ENCODE measurements around the gene SETDB2.

The SETDB2 gene

GRCh38 chr13:49453465-49453864 lies 9.4 kb downstream of the SETDB2 start:
- H3K4me3 ChIP-seq (ENCODE audit: low read depth in 1 of 2, low read length in 2 of 2) = no peak overlapping the region
- H3K9me3 ChIP-seq (ENCODE audit: low read length) = no peaks in the 10 kb centered on the region

GRCh38 chr13:49454388-49455006 lies 10.4 kb downstream of the SETDB2 start:
- Histone ChIP-seq H3K4me3 (ENCODE audit: low read depth in 1 of 2, low read length in 2 of 2) (no peak overlapping the region), H3K9ac (ENCODE audit: low read length) (no peak overlapping the region), H3K27ac (ENCODE audit: low read depth, low read length) (no peak overlapping the region)

More at GRCh38 chr13:49453465-49453864, 9.4 kb downstream of the SETDB2 start:
- Histone ChIP-seq H3K36me3 (ENCODE audit: insufficient read depth, low read length) (no peaks in the 10 kb centered on the region), H3K4me1 (ENCODE audit: insufficient read depth, low read length) (no peaks in the 10 kb centered on the region), H3K27me3 (ENCODE audit: control insufficient read depth in 1 of 2, insufficient read depth in 2 of 2, low read length in 2 of 2) (no peaks in the 10 kb centered on the region), H3K27ac (ENCODE audit: low read depth, low read length) (no peak overlapping the region), H3K9ac (ENCODE audit: low read length) (no peak overlapping the region)

GRCh38 chr13:49455007-49455398 lies 10.9 kb downstream of the SETDB2 start:
- H3K9ac ChIP-seq (ENCODE audit: low read length) = no peak overlapping the region
- H3K27ac ChIP-seq (ENCODE audit: low read depth, low read length) = no peak overlapping the region

More at GRCh38 chr13:49454388-49455006, 10.4 kb downstream of the SETDB2 start:
- no peaks in the 10 kb centered on the region for H3K4me1 ChIP-seq (ENCODE audit: insufficient read depth, low read length)
- H3K27me3 ChIP-seq (ENCODE audit: control insufficient read depth in 1 of 2, insufficient read depth in 2 of 2, low read length in 2 of 2) = no peaks in the 10 kb centered on the region
- H3K9me3 ChIP-seq (ENCODE audit: low read length) = no peaks in the 10 kb centered on the region
- no peaks in the 10 kb centered on the region for H3K36me3 ChIP-seq (ENCODE audit: insufficient read depth, low read length)

GRCh38 chr13:49456156-49456555 lies 12.1 kb downstream of the SETDB2 start:
- Histone ChIP-seq H3K9me3 (ENCODE audit: low read length) (no peaks in the 10 kb centered on the region), H3K9ac (ENCODE audit: low read length) (no peak overlapping the region), H3K27ac (ENCODE audit: low read depth, low read length) (no peak overlapping the region), H3K27me3 (ENCODE audit: control insufficient read depth in 1 of 2, insufficient read depth in 2 of 2, low read length in 2 of 2) (no peaks in the 10 kb centered on the region), H3K36me3 (ENCODE audit: insufficient read depth, low read length) (peaks cover 5% of the 10 kb centered on the region), H3K4me3 (ENCODE audit: low read depth in 1 of 2, low read length in 2 of 2) (no peak overlapping the region), H3K4me1 (ENCODE audit: insufficient read depth, low read length) (no peaks in the 10 kb centered on the region)

More at GRCh38 chr13:49455007-49455398, 10.9 kb downstream of the SETDB2 start:
- Histone ChIP-seq H3K36me3 (ENCODE audit: insufficient read depth, low read length) (no peaks in the 10 kb centered on the region), H3K4me3 (ENCODE audit: low read depth in 1 of 2, low read length in 2 of 2) (no peak overlapping the region), H3K4me1 (ENCODE audit: insufficient read depth, low read length) (no peaks in the 10 kb centered on the region), H3K9me3 (ENCODE audit: low read length) (no peaks in the 10 kb centered on the region), H3K27me3 (ENCODE audit: control insufficient read depth in 1 of 2, insufficient read depth in 2 of 2, low read length in 2 of 2) (no peaks in the 10 kb centered on the region)

- Histone ChIP-seq H3K27me3 (ENCODE audit: control insufficient read depth in 1 of 2, insufficient read depth in 2 of 2, low read length in 2 of 2) (no peaks in the 10 kb centered on the region), H3K4me1 (ENCODE audit: insufficient read depth, low read length) (no peaks in the 10 kb centered on the region), H3K9me3 (ENCODE audit: low read length) (no peaks in the 10 kb centered on the region), H3K27ac (ENCODE audit: low read depth, low read length) (no peak overlapping the region), H3K4me3 (ENCODE audit: low read depth in 1 of 2, low read length in 2 of 2) (no peak overlapping the region), H3K36me3 (ENCODE audit: insufficient read depth, low read length) (peaks cover 15% of the 10 kb centered on the region), H3K9ac (ENCODE audit: low read length) (no peak overlapping the region)
Measured at GRCh38 chr13:49457221-49457620, 13.1 kb downstream of the SETDB2 start.

- Histone ChIP-seq H3K9ac (ENCODE audit: low read length) (no peak overlapping the region), H3K27me3 (ENCODE audit: control insufficient read depth in 1 of 2, insufficient read depth in 2 of 2, low read length in 2 of 2) (no peaks in the 10 kb centered on the region), H3K4me3 (ENCODE audit: low read depth in 1 of 2, low read length in 2 of 2) (no peak overlapping the region), H3K9me3 (ENCODE audit: low read length) (peaks cover 6% of the 10 kb centered on the region), H3K4me1 (ENCODE audit: insufficient read depth, low read length) (no peaks in the 10 kb centered on the region), H3K36me3 (ENCODE audit: insufficient read depth, low read length) (peaks cover 36% of the 10 kb centered on the region), H3K27ac (ENCODE audit: low read depth, low read length) (no peak overlapping the region)
Measured at GRCh38 chr13:49459580-49459979, 15.5 kb downstream of the SETDB2 start.

- Histone ChIP-seq H3K36me3 (ENCODE audit: insufficient read depth, low read length) (peaks cover 43% of the 10 kb centered on the region), H3K9me3 (ENCODE audit: low read length) (peaks cover 6% of the 10 kb centered on the region), H3K9ac (ENCODE audit: low read length) (no peak overlapping the region), H3K27ac (ENCODE audit: low read depth, low read length) (no peak overlapping the region), H3K27me3 (ENCODE audit: control insufficient read depth in 1 of 2, insufficient read depth in 2 of 2, low read length in 2 of 2) (no peaks in the 10 kb centered on the region), H3K4me3 (ENCODE audit: low read depth in 1 of 2, low read length in 2 of 2) (no peak overlapping the region), H3K4me1 (ENCODE audit: insufficient read depth, low read length) (no peaks in the 10 kb centered on the region)
Measured at GRCh38 chr13:49464085-49464484, 20.0 kb downstream of the SETDB2 start.

- Histone ChIP-seq H3K9ac (ENCODE audit: low read length) (no peak overlapping the region), H3K4me3 (ENCODE audit: low read depth in 1 of 2, low read length in 2 of 2) (no peak overlapping the region), H3K9me3 (ENCODE audit: low read length) (peaks cover 6% of the 10 kb centered on the region), H3K4me1 (ENCODE audit: insufficient read depth, low read length) (no peaks in the 10 kb centered on the region), H3K27ac (ENCODE audit: low read depth, low read length) (no peak overlapping the region), H3K27me3 (ENCODE audit: control insufficient read depth in 1 of 2, insufficient read depth in 2 of 2, low read length in 2 of 2) (no peaks in the 10 kb centered on the region), H3K36me3 (ENCODE audit: insufficient read depth, low read length) (peaks cover 46% of the 10 kb centered on the region)
Measured at GRCh38 chr13:49464621-49465325, 20.7 kb downstream of the SETDB2 start.

GRCh38 chr13:49466292-49466838 lies 22.3 kb downstream of the SETDB2 start:
- Histone ChIP-seq H3K27ac (ENCODE audit: low read depth, low read length) (no peak overlapping the region), H3K9ac (ENCODE audit: low read length) (no peak overlapping the region), H3K36me3 (ENCODE audit: insufficient read depth, low read length) (peaks cover 42% of the 10 kb centered on the region), H3K9me3 (ENCODE audit: low read length) (peaks cover 6% of the 10 kb centered on the region), H3K4me3 (ENCODE audit: low read depth in 1 of 2, low read length in 2 of 2) (no peak overlapping the region), H3K27me3 (ENCODE audit: control insufficient read depth in 1 of 2, insufficient read depth in 2 of 2, low read length in 2 of 2) (no peaks in the 10 kb centered on the region), H3K4me1 (ENCODE audit: insufficient read depth, low read length) (no peaks in the 10 kb centered on the region)

GRCh38 chr13:49472186-49472585 lies 28.1 kb downstream of the SETDB2 start:
- Histone ChIP-seq H3K27ac (ENCODE audit: low read depth, low read length) (no peak overlapping the region), H3K4me3 (ENCODE audit: low read depth in 1 of 2, low read length in 2 of 2) (no peak overlapping the region), H3K9ac (ENCODE audit: low read length) (no peak overlapping the region), H3K4me1 (ENCODE audit: insufficient read depth, low read length) (no peaks in the 10 kb centered on the region), H3K27me3 (ENCODE audit: control insufficient read depth in 1 of 2, insufficient read depth in 2 of 2, low read length in 2 of 2) (no peaks in the 10 kb centered on the region), H3K9me3 (ENCODE audit: low read length) (no peaks in the 10 kb centered on the region), H3K36me3 (ENCODE audit: insufficient read depth, low read length) (peaks cover 26% of the 10 kb centered on the region)

- Histone ChIP-seq H3K27me3 (ENCODE audit: control insufficient read depth in 1 of 2, insufficient read depth in 2 of 2, low read length in 2 of 2) (no peaks in the 10 kb centered on the region), H3K9me3 (ENCODE audit: low read length) (no peaks in the 10 kb centered on the region), H3K4me1 (ENCODE audit: insufficient read depth, low read length) (no peaks in the 10 kb centered on the region), H3K27ac (ENCODE audit: low read depth, low read length) (no peak overlapping the region), H3K36me3 (ENCODE audit: insufficient read depth, low read length) (peaks cover 41% of the 10 kb centered on the region), H3K4me3 (ENCODE audit: low read depth in 1 of 2, low read length in 2 of 2) (no peak overlapping the region), H3K9ac (ENCODE audit: low read length) (no peak overlapping the region)
Measured at GRCh38 chr13:49476529-49476928, 32.5 kb downstream of the SETDB2 start.
